Stimulated activated naive B cell treated with anti-CD40 and anti-IgM and Interleukin-4, amounts not matched to agents 10 μg/mL and 1 μg/mL and 100 μg/mL, for 72 hours (primary cell): Measurements from ENCODE around the gene AOC1.
"Not testable (repeated sequence)": the region's sequence is repeated elsewhere in the genome, so short reads cannot be mapped to it uniquely, and the experiment has no call there.

Source experiments
- ATAC-seq, 2 donors: fragments of 150-1000 bp; cut with Tn5 transposase; replicated peaks; 2 replicates each; pipeline ENCODE4 v1.10.0; 2021; ENCODE audit warnings: moderate library complexity in 1 of 2
- DNase-seq: peaks from one replicate; pipeline ENCODE4 v3.0.0; 2021
- H3K27ac Mint-ChIP-seq: one replicate; pipeline ENCODE4 v1.8.0; 2022; ENCODE audit warnings: mild to moderate bottlenecking, mixed read lengths
- H3K27me3 Mint-ChIP-seq, 2 donors: one replicate each; pipeline ENCODE4 v1.8.0; 2022; ENCODE audit warnings: mixed read lengths in 2 of 2
- H3K36me3 Mint-ChIP-seq, 2 donors: one replicate each; pipeline ENCODE4 v1.8.0; 2022; ENCODE audit warnings: mixed read lengths in 2 of 2, mild to moderate bottlenecking in 1 of 2
- H3K4me1 Mint-ChIP-seq, 2 donors: one replicate each; pipeline ENCODE4 v1.8.0; 2022; ENCODE audit warnings: mixed read lengths in 2 of 2, mild to moderate bottlenecking in 1 of 2
- H3K4me3 Mint-ChIP-seq, 2 donors: one replicate each; pipeline ENCODE4 v1.8.0; 2022; ENCODE audit warnings: mild to moderate bottlenecking in 2 of 2, mixed read lengths in 2 of 2, moderate library complexity in 1 of 2
- H3K9me3 Mint-ChIP-seq, 2 donors: one replicate each; pipeline ENCODE4 v1.8.0; 2022; ENCODE audit warnings: mixed read lengths in 2 of 2, mild to moderate bottlenecking in 1 of 2

AOC1 gene

DNA sequence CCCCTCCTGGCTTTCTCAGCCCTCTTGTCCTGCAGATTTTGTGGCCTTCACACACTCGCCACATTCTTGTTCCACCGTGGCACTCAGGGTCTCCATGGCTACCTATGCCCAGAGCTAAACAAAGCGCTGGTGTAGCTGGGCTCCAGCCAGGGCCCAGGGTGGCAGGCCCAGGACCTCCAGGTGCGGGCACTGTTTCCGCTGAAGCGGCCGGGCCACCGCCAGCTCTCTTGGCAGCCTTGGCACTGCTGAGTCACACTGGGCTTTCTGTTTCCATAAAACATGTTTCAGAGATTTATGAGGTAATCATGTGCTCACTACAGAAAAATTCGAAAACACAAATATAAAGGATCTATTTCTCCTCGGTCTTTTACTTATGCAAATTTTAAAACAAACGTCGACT lies 51.3 kb downstream of the AOC1 start:
- Mint-ChIP-seq H3K4me1 (peaks cover 8 to 11% of the 10 kb centered on the region in 2 donors), H3K4me3 (no peak overlapping the region), H3K27me3 (peaks cover 66 to 74% of the 10 kb centered on the region in 2 donors), H3K9me3 (no peaks in the 10 kb centered on the region), H3K27ac (no peak overlapping the region), H3K36me3 (no peaks in the 10 kb centered on the region)
- DNase-seq (no peak), ATAC-seq (peak; percentile 59)

- DNase-seq (no peak), ATAC-seq (no peak)
- peaks cover 6 to 7% of the 10 kb centered on the region in 2 donors for H3K4me1 Mint-ChIP-seq
- H3K9me3 Mint-ChIP-seq: no peaks in the 10 kb centered on the region
- no peak overlapping the region for H3K27ac Mint-ChIP-seq
- no peak overlapping the region for H3K4me3 Mint-ChIP-seq
- no peaks in the 10 kb centered on the region for H3K36me3 Mint-ChIP-seq
- H3K27me3 Mint-ChIP-seq: peaks cover 60 to 72% of the 10 kb centered on the region in 2 donors
Measured at GRCh38 chr7:150904011-150904909, 51.9 kb downstream of the AOC1 start.

- Mint-ChIP-seq H3K4me3 (no peak overlapping the region), H3K27ac (no peak overlapping the region), H3K27me3 (peaks cover 48 to 51% of the 10 kb centered on the region in 2 donors), H3K4me1 (peaks cover 3 to 6% of the 10 kb centered on the region in 2 donors), H3K9me3 (no peaks in the 10 kb centered on the region), H3K36me3 (no peaks in the 10 kb centered on the region)
- DNase-seq (no peak), ATAC-seq (no peak)
Measured at GRCh38 chr7:150908173-150908572, 55.9 kb downstream of the AOC1 start.

DNA sequence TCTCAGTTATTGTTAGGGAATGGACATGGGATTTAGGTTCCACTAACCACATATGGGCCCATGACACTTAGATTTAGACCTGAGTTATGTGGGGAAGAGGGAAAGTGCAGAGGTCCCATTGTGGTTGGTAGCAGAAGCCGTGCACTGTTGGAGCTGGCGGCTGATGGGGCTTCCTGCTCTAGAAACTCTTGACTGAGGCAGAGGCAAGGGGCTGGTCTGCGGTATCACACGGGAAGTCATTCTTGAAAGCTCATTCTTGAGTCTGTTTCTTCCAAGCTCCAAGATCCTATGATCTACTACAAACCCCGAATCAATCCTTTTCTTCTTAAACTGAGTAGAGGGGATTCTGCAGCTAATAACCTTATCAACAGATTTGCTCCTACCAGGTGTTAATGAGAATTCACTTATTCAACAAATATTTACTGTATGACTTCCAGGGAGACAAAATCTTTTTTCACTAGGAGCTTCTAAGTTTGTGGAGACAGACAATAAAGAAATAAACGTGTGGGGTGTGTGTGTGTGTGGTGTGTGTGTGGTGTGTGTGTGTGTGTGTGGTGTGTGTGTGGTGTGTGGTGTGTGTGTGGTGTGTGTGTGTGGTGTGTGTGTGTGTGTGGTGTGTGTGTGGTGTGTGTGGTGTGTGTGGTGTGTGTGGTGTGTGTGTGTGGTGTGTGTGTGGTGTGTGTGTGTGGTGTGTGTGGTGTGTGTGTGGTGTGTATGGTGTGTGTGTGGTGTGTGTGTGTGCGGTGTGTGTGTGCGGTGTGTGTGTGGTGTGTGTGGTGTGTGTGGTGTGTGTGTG lies 57.1 kb downstream of the AOC1 start:
- H3K4me1 Mint-ChIP-seq: no peaks in the 10 kb centered on the region
- no peak overlapping the region for H3K27ac Mint-ChIP-seq
- H3K4me3 Mint-ChIP-seq: no peak overlapping the region
- H3K36me3 Mint-ChIP-seq: no peaks in the 10 kb centered on the region
- no peaks in the 10 kb centered on the region for H3K9me3 Mint-ChIP-seq
- no peak for ATAC-seq
- no peak for DNase-seq
- H3K27me3 Mint-ChIP-seq: peaks cover 37 to 47% of the 10 kb centered on the region in 2 donors

- not testable (repeated sequence) for H3K36me3 Mint-ChIP-seq, H3K27ac Mint-ChIP-seq, ATAC-seq, H3K4me3 Mint-ChIP-seq, H3K9me3 Mint-ChIP-seq, H3K4me1 Mint-ChIP-seq, DNase-seq
- H3K27me3 Mint-ChIP-seq: peaks cover 35 to 45% of the 10 kb centered on the region in 2 donors
Measured at GRCh38 chr7:150910305-150910995, 58.1 kb downstream of the AOC1 start.

DNA sequence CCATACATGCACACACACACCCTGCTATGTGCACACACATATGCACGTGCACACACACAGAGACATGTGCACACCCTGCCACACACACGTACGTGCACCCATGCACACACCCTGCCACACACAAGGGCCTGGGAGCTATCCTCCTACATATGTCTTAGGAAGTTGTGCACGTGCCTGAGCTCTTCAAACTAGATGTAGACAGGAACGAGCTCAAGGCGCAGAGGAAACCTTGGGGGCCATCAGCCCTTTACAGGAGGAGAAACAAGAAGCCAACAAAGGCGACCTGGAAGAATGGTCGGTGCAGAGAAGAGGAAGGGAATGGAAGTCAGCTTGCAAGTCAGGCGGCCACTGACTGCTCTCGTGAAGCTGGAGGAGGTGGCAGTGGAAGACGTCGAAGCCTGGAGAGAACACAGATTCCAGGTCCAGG lies 58.7 kb downstream of the AOC1 start:
- no peaks in the 10 kb centered on the region for H3K36me3 Mint-ChIP-seq
- no peak for ATAC-seq
- no peak overlapping the region for H3K27ac Mint-ChIP-seq
- peaks cover 36 to 45% of the 10 kb centered on the region in 2 donors for H3K27me3 Mint-ChIP-seq
- H3K4me1 Mint-ChIP-seq: no peaks in the 10 kb centered on the region
- H3K4me3 Mint-ChIP-seq: no peak overlapping the region
- no peak for DNase-seq
- no peaks in the 10 kb centered on the region for H3K9me3 Mint-ChIP-seq
